Sigmoid colon (tissue), 7 donors: Measurements from ENCODE around the gene HOXD11. TPM values are rescaled to one million over a fixed set of nuclear protein-coding genes. Genes with fewer than 3 reads are reported as not detected.

Source experiments
- DNase-seq: peaks from one replicate; pipeline ENCODE4 v3.0.0-alpha.2; 2019
- H3K27ac ChIP-seq, 4 donors: fragments of 200-600 bp; sonication (generic); one replicate each; pipeline ENCODE4 v1.5.1; 2016 to 2019; ENCODE audit warnings: mild to moderate bottlenecking in 1 of 4
- H3K27me3 ChIP-seq, 3 donors: fragments of 200-600 bp; sonication (generic); one replicate each; pipeline ENCODE4 v1.5.1; 2019; ENCODE audit warnings: mild to moderate bottlenecking in 1 of 3
- H3K36me3 ChIP-seq, 4 donors: fragments of 200-600 bp; sonication (generic); one replicate each; pipeline ENCODE4 v1.5.1; 2016 to 2019
- H3K4me1 ChIP-seq, 4 donors: fragments of 200-600 bp; sonication (generic); one replicate each; pipeline ENCODE4 v1.5.1; 2017 to 2019
- H3K4me3 ChIP-seq, 4 donors: fragments of 200-600 bp; sonication (generic); one replicate each; pipeline ENCODE4 v1.5.1; 2017 to 2019; ENCODE audit warnings: mild to moderate bottlenecking in 2 of 4, moderate library complexity in 1 of 4
- H3K9me3 ChIP-seq, 4 donors: fragments of 200-600 bp in 3 of 4; sonication (generic) in 3 of 4; one replicate each; pipeline versions ENCODE4 v1.5.1 to v1.6.1; 2013 to 2019
- CTCF ChIP-seq, 4 experiments: fragments of 450-650 bp in 3 of 4; fragments of 200-600 bp in 1 of 4; IDR thresholded peaks; one replicate each; pipeline ENCODE4 v1.5.1; 2016 to 2019; ENCODE audit warnings: antibody characterized with exemption in 4 of 4, mild to moderate bottlenecking in 3 of 4, moderate library complexity in 2 of 4
- EP300 ChIP-seq, 4 donors: sonication (generic); formaldehyde crosslinking; IDR thresholded peaks; one replicate each; pipeline ENCODE4 v1.6.1; 2017; ENCODE audit warnings: antibody characterized with exemption in 4 of 4
- POLR2A ChIP-seq, 2 donors: fragments of 450-650 bp; IDR thresholded peaks; one replicate each; pipeline ENCODE4 v1.6.1; 2016; ENCODE audit warnings: antibody characterized with exemption in 2 of 2, mild to moderate bottlenecking in 2 of 2, moderate library complexity in 2 of 2
- POLR2AphosphoS5 ChIP-seq, 4 donors: sonication (generic); formaldehyde crosslinking; IDR thresholded peaks; one replicate each; pipeline ENCODE4 v1.6.1; 2017; ENCODE audit warnings: antibody characterized with exemption in 4 of 4
- WGBS, 2 donors: extraction: QIAGEN DNeasy Blood & Tissue Kit; methylation state at CpG; one replicate each; pipeline ENCODE4 v1.1.7; 2013; 5-methylcytosine and 5-hydroxymethylcytosine counted together
- intact Hi-C: fragments of 100-400 bp; cut with DNase I; formaldehyde crosslinking; loops from one replicate; pipeline ENCODE4 v1.15.1; 2023
- polyA plus RNA-seq, 3 donors: library from polyadenylated mRNA; stranded (reverse); fragments of 200-250 nt; gene quantifications; one replicate each; pipeline ENCODE4 v1.2.3, GENCODE V29; 2013
- total RNA-seq, 4 donors: library from RNA; depleted of rRNA; stranded (reverse); fragments of >200 nt; gene quantifications; one replicate each; pipeline ENCODE4 v1.1.0, GENCODE V29; 2016
- donor health status: healthy with polysubstance abuse.
- donor health status: Bipolar disorder and iron deficiency.
- donor health status: healthy.

The HOXD11 gene
- total and polyA plus RNA-seq, 7 donors = 0.69 to 39.3 (median 18.3) TPM

- intact Hi-C loops = loop anchor here (2.0 to 5.0 kb wide), 3 partner anchors 16 to 930 kb away; partner anchors contain the start of gene ATF2
- no peaks in the 10 kb centered on the region for H3K9me3 ChIP-seq
- H3K4me3 ChIP-seq = peak overlapping the region; percentile 45 to 70 (median 68)
- no peaks in the 10 kb centered on the region for H3K36me3 ChIP-seq
- TF ChIP-seq CTCF (IDR thresholded peaks at IDR 0.05) (peak; percentile 70 to 95 (median 88)), POLR2AphosphoS5 (IDR thresholded peaks at IDR 0.05) (peak in 3 of 4 donors; percentile 40 to 71 (median 63)), EP300 (IDR thresholded peaks at IDR 0.05) (no peak)
- WGBS, 2 donors = 1 to 2% methylated on average over 45 of the region's 45 CpGs
- peaks cover 0 to 98% (median 35%) of the 10 kb centered on the region in 3 donors for H3K27me3 ChIP-seq
- DNase-seq = peak; percentile 92
- peaks cover 0 to 41% (median 34%) of the 10 kb centered on the region in 4 donors for H3K4me1 ChIP-seq
- H3K27ac ChIP-seq = peak overlapping the region in 3 of 4 donors; percentile 92 to 96 (median 94)
These were observed 9.9 kb upstream of the HOXD11 start for GRCh38 chr2:176096986-176097819.

- Histone ChIP-seq H3K4me1 (peaks cover 0 to 40% (median 33%) of the 10 kb centered on the region in 4 donors), H3K4me3 (peak overlapping the region; percentile 45 to 70 (median 68)), H3K9me3 (no peaks in the 10 kb centered on the region), H3K27ac (peak overlapping the region in 3 of 4 donors; percentile 92 to 96 (median 94)), H3K36me3 (no peaks in the 10 kb centered on the region), H3K27me3 (peaks cover 0 to 96% (median 31%) of the 10 kb centered on the region in 3 donors)
- TF ChIP-seq CTCF (IDR thresholded peaks at IDR 0.05) (peak in 2 of 4 experiments; percentile 0 to 3), POLR2AphosphoS5 (IDR thresholded peaks at IDR 0.05) (peak in 2 of 4 donors; percentile 3 to 27), POLR2A (IDR thresholded peaks at IDR 0.05) (peak in 1 of 2 donors; percentile 46), EP300 (IDR thresholded peaks at IDR 0.05) (no peak)
- DNase-seq = no peak
- intact Hi-C loops = loop anchor here (2.0 to 5.0 kb wide), 3 partner anchors 17 to 931 kb away; partner anchors contain the start of gene ATF2
- 3% methylated on average over 18 of the region's 18 CpGs for WGBS, 2 donors
These were observed 9.2 kb upstream of the HOXD11 start for GRCh38 chr2:176097820-176098365.

GRCh38 chr2:176098366-176099158 lies 8.5 kb upstream of the HOXD11 start:
- H3K36me3 ChIP-seq = no peaks in the 10 kb centered on the region
- H3K4me1 ChIP-seq = peaks cover 0 to 40% (median 34%) of the 10 kb centered on the region in 4 donors
- TF ChIP-seq POLR2A (IDR thresholded peaks at IDR 0.05) (no peak), EP300 (IDR thresholded peaks at IDR 0.05) (no peak), CTCF (IDR thresholded peaks at IDR 0.05) (no peak), POLR2AphosphoS5 (IDR thresholded peaks at IDR 0.05) (no peak)
- H3K27ac ChIP-seq = peak overlapping the region in 3 of 4 donors; percentile 92 to 96 (median 94)
- intact Hi-C loops = loop anchor here (5.0 kb wide), 2 partner anchors 846 to 931 kb away; partner anchors contain the start of gene ATF2
- WGBS, 2 donors = 13 to 15% methylated on average over 35 of the region's 35 CpGs
- H3K4me3 ChIP-seq = peak overlapping the region; percentile 45 to 70 (median 68)
- H3K9me3 ChIP-seq = no peaks in the 10 kb centered on the region
- no peak for DNase-seq
- H3K27me3 ChIP-seq = peaks cover 0 to 95% (median 27%) of the 10 kb centered on the region in 3 donors

- Histone ChIP-seq H3K27me3 (peaks cover 0 to 89% (median 24%) of the 10 kb centered on the region in 3 donors), H3K4me1 (peaks cover 0 to 45% (median 40%) of the 10 kb centered on the region in 4 donors), H3K9me3 (no peaks in the 10 kb centered on the region), H3K4me3 (peak overlapping the region in 2 of 4 donors; percentile 69 to 70), H3K27ac (peak overlapping the region in 3 of 4 donors; percentile 92 to 96 (median 94)), H3K36me3 (no peaks in the 10 kb centered on the region)
- TF ChIP-seq CTCF (IDR thresholded peaks at IDR 0.05) (no peak), POLR2A (IDR thresholded peaks at IDR 0.05) (no peak), EP300 (IDR thresholded peaks at IDR 0.05) (no peak), POLR2AphosphoS5 (IDR thresholded peaks at IDR 0.05) (no peak)
- intact Hi-C loops = loop anchor here (5.0 kb wide), 2 partner anchors 847 to 932 kb away; partner anchors contain the start of gene ATF2
- 36 to 49% methylated on average over 30 of the region's 30 CpGs for WGBS, 2 donors
- peak; percentile 61 for DNase-seq
These were observed 7.8 kb upstream of the HOXD11 start for GRCh38 chr2:176099159-176099727.
